ENCODE measurements around the gene FAM107B.
A peak's percentile ranks its signal among the peaks of the same experiment; 100 is the strongest.
"Not testable (repeated sequence)": the region's sequence is repeated elsewhere in the genome, so short reads cannot be mapped to it uniquely, and the experiment has no call there.

FAM107B gene

DNA sequence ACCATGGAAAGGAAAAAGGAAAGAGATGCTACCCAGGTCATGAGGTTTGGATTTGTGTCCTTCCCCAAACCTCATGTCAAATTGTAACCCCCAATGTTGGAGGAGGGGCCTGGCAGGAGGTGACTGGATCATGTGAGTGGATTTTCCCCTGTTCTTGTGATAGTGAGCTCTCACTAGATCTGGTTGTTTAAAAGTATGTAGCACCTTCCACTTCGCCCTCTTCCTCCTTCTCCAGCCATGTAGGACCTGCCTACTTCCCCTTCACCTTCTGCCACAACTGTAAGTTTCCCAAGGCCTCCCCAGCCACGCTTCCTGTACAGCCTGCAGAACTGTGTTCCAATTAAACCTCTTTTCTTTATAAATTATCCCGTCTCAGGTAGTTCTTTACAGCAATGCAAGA is 113.9 kb downstream of the FAM107B start:
- TF ChIP-seq, protein P1, sequence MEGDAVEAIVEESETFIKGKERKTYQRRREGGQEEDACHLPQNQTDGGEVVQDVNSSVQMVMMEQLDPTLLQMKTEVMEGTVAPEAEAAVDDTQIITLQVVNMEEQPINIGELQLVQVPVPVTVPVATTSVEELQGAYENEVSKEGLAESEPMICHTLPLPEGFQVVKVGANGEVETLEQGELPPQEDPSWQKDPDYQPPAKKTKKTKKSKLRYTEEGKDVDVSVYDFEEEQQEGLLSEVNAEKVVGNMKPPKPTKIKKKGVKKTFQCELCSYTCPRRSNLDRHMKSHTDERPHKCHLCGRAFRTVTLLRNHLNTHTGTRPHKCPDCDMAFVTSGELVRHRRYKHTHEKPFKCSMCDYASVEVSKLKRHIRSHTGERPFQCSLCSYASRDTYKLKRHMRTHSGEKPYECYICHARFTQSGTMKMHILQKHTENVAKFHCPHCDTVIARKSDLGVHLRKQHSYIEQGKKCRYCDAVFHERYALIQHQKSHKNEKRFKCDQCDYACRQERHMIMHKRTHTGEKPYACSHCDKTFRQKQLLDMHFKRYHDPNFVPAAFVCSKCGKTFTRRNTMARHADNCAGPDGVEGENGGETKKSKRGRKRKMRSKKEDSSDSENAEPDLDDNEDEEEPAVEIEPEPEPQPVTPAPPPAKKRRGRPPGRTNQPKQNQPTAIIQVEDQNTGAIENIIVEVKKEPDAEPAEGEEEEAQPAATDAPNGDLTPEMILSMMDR (conservative IDR thresholded peaks at IDR 0.05), result no peak
- no peak overlapping the region for H3K27ac ChIP-seq

DNA sequence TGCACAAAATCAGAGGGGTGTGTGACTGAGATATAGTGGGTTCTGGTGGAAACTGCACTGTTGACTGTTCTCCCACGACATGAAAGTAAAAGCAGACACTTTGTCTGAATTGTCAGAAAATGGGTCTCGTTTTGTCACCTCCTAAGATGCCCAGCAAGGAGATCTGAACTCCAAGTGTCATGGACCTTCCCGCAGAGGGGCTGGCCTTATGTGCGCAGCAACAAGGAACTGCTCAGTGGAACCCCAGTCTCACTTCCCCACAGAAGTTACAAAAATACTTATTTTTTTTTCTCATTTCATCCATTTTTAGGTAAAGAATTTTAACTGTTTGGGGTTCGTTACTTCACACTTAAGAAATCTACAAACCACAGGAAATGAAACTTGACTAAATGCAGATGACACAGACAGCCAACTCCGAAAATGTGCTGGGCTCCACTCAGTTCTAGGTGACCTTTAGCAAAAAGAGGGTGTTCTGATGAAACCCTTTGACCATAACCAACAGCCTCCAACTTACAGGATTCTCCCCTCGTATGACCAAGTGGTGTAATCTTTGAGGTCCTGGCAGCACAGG is 115.0 kb downstream of the FAM107B start:
- H3K27ac ChIP-seq, result no peak overlapping the region
- TF ChIP-seq, protein P1 (conservative IDR thresholded peaks at IDR 0.05), result no peak

DNA sequence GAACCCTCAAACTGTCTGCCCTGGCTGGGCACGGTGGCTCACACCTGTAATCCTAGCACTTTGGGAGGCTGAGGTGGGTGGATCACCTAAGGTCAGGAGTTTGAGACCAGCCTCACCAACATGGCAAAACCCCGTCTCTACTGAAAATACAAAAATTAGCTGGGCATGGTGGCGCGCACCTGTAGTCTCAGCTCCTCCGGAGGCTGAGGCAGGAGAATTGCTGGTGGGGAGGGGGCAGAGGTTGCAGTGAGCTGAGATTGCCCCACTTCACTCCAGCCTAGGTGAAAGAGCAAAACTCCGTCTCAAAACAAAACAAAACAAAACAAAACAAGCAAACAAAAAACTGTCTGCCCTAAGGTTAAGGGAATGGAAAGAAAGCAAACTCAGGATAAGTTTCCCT is 115.6 kb downstream of the FAM107B start:
- not testable (repeated sequence) for H3K27ac ChIP-seq

DNA sequence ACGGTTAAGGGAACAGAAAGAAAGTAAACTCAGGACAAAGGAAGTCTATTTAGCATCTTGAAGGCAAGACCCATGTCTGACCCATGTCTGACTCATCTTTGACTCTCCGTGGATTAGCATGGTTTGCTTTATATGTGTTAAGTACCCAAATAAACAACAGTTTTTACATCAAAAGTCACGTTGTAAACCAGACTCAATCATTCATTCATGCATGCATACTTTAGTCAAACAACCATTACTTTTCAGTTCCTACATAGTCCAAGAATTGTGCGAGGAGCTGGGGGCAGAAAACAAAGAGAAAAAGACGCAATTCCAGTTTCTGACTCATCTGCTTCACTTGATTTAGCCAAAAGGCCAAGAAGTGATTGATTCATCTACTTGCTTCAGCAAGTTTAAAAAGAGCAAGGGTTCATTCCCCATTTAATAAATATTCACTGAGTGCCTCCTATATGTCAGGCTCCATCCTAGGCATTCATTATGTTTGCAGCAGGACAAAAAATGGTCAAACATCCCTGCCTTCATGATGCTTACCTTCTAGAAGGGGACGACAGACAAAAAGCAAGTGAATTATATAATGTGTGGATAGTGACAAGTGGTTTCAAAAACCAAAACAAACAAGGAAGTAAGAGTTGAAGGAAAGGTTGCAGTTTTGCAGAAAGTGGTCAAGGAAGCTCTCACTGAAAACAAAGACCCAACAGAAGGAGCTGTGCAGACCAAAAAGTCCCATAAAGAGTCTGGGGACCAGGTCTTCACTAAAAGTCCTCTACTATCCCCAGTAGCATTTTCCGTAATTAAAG is 116.2 kb downstream of the FAM107B start:
- no peak overlapping the region for H3K27ac ChIP-seq
- TF ChIP-seq, protein P1 (conservative IDR thresholded peaks at IDR 0.05), result no peak

DNA sequence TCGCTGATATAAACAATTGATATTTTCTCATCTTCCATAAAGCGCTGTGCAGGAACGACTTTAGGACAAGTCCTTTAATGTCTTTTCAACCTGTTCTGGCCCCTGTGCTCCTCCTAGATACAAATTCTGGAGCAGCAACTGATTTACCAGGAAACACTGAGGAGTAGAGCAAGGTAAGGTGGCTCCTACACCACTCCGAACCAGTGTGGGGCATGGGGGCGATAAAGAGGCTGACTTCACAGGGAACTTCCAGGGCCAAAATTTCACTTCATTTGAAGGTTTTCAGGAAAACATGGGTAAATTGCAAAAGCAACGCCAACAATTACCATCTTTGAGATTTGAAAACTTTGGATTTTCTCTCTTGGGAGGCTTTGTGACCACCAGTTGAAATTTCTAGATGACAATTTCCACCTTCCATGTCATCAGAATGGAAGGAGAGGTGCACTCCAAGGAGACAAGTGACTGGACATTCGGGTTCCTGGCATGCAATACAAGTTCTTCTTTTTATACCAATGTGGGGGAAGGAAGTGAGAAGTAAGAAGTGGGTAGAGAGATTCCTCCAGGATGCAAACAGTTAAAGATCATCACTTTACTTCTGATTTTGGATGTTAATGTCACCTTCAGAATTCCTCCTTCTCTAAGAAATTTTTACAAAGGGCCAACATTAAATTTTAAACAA is 118.5 kb downstream of the FAM107B start:
- TF ChIP-seq, protein P1 (conservative IDR thresholded peaks at IDR 0.05), result no peak
- H3K27ac ChIP-seq, result no peak overlapping the region

DNA sequence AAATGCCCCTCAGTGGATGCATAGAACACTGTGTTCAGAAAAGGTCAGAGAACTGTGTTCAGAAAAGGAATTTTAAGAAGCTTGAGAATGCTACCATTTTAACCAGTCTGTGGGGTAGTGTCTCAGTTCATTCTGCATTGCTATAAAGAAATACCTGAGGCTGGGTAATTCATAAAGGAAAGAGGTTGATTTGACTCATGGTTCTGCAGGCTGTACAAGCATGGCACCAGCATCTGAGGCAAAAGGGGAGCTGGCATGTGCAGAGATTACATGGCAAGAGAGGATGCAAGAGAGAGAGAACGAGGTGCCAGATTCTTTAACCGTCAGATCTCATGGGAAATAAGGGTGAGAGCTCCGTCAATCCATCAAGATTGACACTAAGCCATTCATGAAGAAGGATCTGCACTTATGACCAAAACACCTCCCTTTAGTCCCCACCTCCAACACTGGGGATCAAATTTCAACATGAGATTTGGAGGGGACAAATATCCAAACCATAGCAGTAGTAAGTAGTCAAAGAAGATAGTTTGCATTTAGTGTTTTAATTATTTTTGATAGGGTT is 119.8 kb downstream of the FAM107B start:
- no peak overlapping the region for H3K27ac ChIP-seq
- TF ChIP-seq, protein P1 (conservative IDR thresholded peaks at IDR 0.05), result no peak

DNA sequence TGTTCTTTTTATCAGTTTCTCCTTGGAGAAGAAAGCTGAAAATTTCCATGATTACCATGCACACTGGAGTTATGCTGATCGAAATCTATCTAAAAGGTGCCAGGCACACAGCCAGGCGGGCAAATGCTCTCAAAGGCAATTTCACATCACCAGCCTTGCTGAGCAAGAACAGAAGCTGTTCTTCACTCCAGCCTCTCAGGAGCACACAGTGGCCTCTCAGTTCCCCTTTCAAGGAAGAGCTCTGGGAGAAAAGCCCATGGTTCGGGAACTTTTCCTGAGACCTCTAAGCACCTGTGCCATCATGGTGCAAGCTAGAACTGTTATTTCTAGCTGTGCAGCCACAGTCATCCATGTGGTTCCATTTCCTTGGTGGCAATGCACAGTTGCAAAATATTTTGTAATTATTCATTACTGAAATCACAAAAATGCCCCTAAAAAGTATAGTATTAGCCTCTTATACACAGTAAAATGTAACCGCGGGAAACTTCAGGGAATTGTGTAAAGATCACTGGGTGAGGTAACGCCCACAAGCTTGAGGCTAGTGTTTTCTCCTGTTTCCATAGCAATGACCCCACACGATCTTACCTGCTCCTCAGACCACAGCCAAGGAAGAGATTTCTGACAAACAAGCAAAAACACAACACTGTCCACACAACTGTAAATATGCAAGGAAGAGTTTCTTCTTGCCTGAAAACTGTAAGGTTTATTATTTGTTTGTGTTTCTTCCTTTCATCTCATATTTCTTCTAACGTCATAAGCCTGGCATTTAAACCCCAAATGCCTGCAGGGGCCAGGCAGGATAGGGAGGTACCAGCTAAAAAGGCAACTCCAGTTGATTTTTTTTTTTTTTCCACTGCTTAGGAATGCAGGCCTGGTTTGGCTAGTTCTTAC is 121.2 kb downstream of the FAM107B start:
- H3K27ac ChIP-seq, result peak overlapping the region; percentile 41
- TF ChIP-seq, protein P1 (conservative IDR thresholded peaks at IDR 0.05), result no peak

All from VCaP (cell line).